GM12865 (cell line): Measurements from ENCODE around the gene EFCAB8.

Experiments used
- DNase-seq: peaks from one replicate; pipeline ENCODE4 v3.0.0; 2010; ENCODE audit warnings: low read depth
- H3K4me3 ChIP-seq: 2 replicates; pipeline ENCODE4 v1.5.1; 2011; ENCODE audit warnings: mild to moderate bottlenecking, low read depth, low read length, control low read depth
- CTCF ChIP-seq: IDR thresholded peaks from 2 replicates; pipeline ENCODE4 v1.5.1; 2011; ENCODE audit warnings: low read length, control low read depth, low read depth, inconsistent platforms; ENCODE audit not compliant: insufficient read depth; ENCODE audit errors: missing control alignments

Gene EFCAB8

GRCh38 chr20:32991792-32992641, 133.3 kb downstream of the EFCAB8 start:
- no peak for TF ChIP-seq CTCF
- no peak overlapping the region for H3K4me3 ChIP-seq
- no peak for DNase-seq

- DNase-seq: no peak
- TF ChIP-seq CTCF: no peak
- no peak overlapping the region for H3K4me3 ChIP-seq
These were observed 134.8 kb downstream of the EFCAB8 start for GRCh38 chr20:32993496-32994050.

- no peak for DNase-seq
These were observed 137.1 kb downstream of the EFCAB8 start for GRCh38 chr20:32995802-32996201.

GRCh38 chr20:32997431-32997830, 138.7 kb downstream of the EFCAB8 start:
- DNase-seq: no peak
- no peak overlapping the region for H3K4me3 ChIP-seq
- no peak for TF ChIP-seq CTCF

More at GRCh38 chr20:32995802-32996201, 137.1 kb downstream of the EFCAB8 start:
- TF ChIP-seq CTCF: no peak
- no peak overlapping the region for H3K4me3 ChIP-seq

GRCh38 chr20:32999603-33000250, 141.0 kb downstream of the EFCAB8 start:
- H3K4me3 ChIP-seq: no peak overlapping the region
- no peak for TF ChIP-seq CTCF
- DNase-seq: no peak

GRCh38 chr20:33000802-33001466, 142.2 kb downstream of the EFCAB8 start:
- no peak for TF ChIP-seq CTCF
- DNase-seq: no peak
- H3K4me3 ChIP-seq: no peak overlapping the region
